Measurements from ENCODE around the gene FASLG.
A peak's percentile ranks its signal among the peaks of the same experiment; 100 is the strongest.

Gene FASLG

GRCh38 chr1:172658871-172659453 is at the start of gene FASLG:
TSS of gene FASLG (plus strand) at chr1:172659103. CDS start at chr1:172659202, 99 bp downstream.
- Histone ChIP-seq H3K27ac (no peak within 1 kb of the TSS), H3K4me2 (no peak within 1 kb of the TSS), H3K9ac (no peak within 1 kb of the TSS), H3K36me3 (ENCODE audit: insufficient read depth) (no peaks in the 10 kb centered on the region), H3K27me3 (ENCODE audit: insufficient read depth, low read depth) (no peaks in the 10 kb centered on the region), H2AFZ (ENCODE audit: low read depth) (no peak within 1 kb of the TSS), H3K79me2 (ENCODE audit: insufficient read depth, low read depth) (no peaks in the 10 kb centered on the region), H4K20me1 (ENCODE audit: insufficient read depth) (no peaks in the 10 kb centered on the region), H3K4me3 (IDR thresholded peaks at IDR 0.05; ENCODE audit: insufficient read depth, low read depth, low read length) (no peak within 1 kb of the TSS), H3K4me1 (ENCODE audit: low read depth, poor library complexity, severe bottlenecking) (peaks cover 4% of the 10 kb centered on the region)
- no peak for TF ChIP-seq CTCF (conservative IDR thresholded peaks at IDR 0.05; ENCODE audit: low read depth, low read length)

GRCh38 chr1:172609528-172609927 is 49.4 kb upstream of the FASLG start:
- Histone ChIP-seq H3K4me2 (no peak overlapping the region), H4K20me1 (ENCODE audit: insufficient read depth) (no peaks in the 10 kb centered on the region), H3K36me3 (ENCODE audit: insufficient read depth) (peaks cover 12% of the 10 kb centered on the region; the same call in 1 of the 2 replicates), H2AFZ (ENCODE audit: low read depth) (no peak overlapping the region), H3K4me3 (IDR thresholded peaks at IDR 0.05; ENCODE audit: insufficient read depth, low read depth, low read length) (no peak overlapping the region), H3K4me1 (ENCODE audit: low read depth, poor library complexity, severe bottlenecking) (no peaks in the 10 kb centered on the region), H3K27ac (no peak overlapping the region), H3K27me3 (ENCODE audit: insufficient read depth, low read depth) (no peaks in the 10 kb centered on the region), H3K9ac (no peak overlapping the region), H3K79me2 (ENCODE audit: insufficient read depth, low read depth) (no peaks in the 10 kb centered on the region)
- peak; percentile 52 for TF ChIP-seq CTCF (conservative IDR thresholded peaks at IDR 0.05; ENCODE audit: low read depth, low read length)

GRCh38 chr1:172612478-172612877 is 46.4 kb upstream of the FASLG start:
- Histone ChIP-seq H3K4me1 (ENCODE audit: low read depth, poor library complexity, severe bottlenecking) (peaks cover 10% of the 10 kb centered on the region), H3K79me2 (ENCODE audit: insufficient read depth, low read depth) (no peaks in the 10 kb centered on the region), H3K4me3 (IDR thresholded peaks at IDR 0.05; ENCODE audit: insufficient read depth, low read depth, low read length) (no peak overlapping the region), H3K9ac (no peak overlapping the region), H4K20me1 (ENCODE audit: insufficient read depth) (no peaks in the 10 kb centered on the region), H3K27me3 (ENCODE audit: insufficient read depth, low read depth) (no peaks in the 10 kb centered on the region), H3K27ac (no peak overlapping the region), H3K36me3 (ENCODE audit: insufficient read depth) (peaks cover 12% of the 10 kb centered on the region; the same call in 1 of the 2 replicates), H2AFZ (ENCODE audit: low read depth) (no peak overlapping the region), H3K4me2 (no peak overlapping the region)
- TF ChIP-seq CTCF (conservative IDR thresholded peaks at IDR 0.05; ENCODE audit: low read depth, low read length), result no peak

GRCh38 chr1:172613294-172613693 is 45.6 kb upstream of the FASLG start:
- no peak overlapping the region for H3K4me3 ChIP-seq (IDR thresholded peaks at IDR 0.05; ENCODE audit: insufficient read depth, low read depth, low read length)

More at GRCh38 chr1:172613294-172613693, 45.6 kb upstream of the FASLG start:
- no peak for TF ChIP-seq CTCF (conservative IDR thresholded peaks at IDR 0.05; ENCODE audit: low read depth, low read length)
- Histone ChIP-seq H3K79me2 (ENCODE audit: insufficient read depth, low read depth) (no peaks in the 10 kb centered on the region), H4K20me1 (ENCODE audit: insufficient read depth) (no peaks in the 10 kb centered on the region), H3K4me1 (ENCODE audit: low read depth, poor library complexity, severe bottlenecking) (peaks cover 18% of the 10 kb centered on the region), H3K27me3 (ENCODE audit: insufficient read depth, low read depth) (no peaks in the 10 kb centered on the region), H2AFZ (ENCODE audit: low read depth) (no peak overlapping the region), H3K4me2 (no peak overlapping the region), H3K27ac (no peak overlapping the region), H3K9ac (no peak overlapping the region), H3K36me3 (ENCODE audit: insufficient read depth) (peaks cover 12% of the 10 kb centered on the region; the same call in 1 of the 2 replicates)

All from KMS-11 (cell line).